ENCODE data around the gene L3MBTL1.

Gene L3MBTL1

GRCh38 chr20:43568706-43569105, 61.2 kb downstream of the L3MBTL1 start:
- H3K4me3 ChIP-seq (ENCODE audit: low read depth, low read length) = no peak overlapping the region
- TF ChIP-seq CTCF (IDR thresholded peaks at IDR 0.05; ENCODE audit: low read depth, low read length) = no peak

GRCh38 chr20:43569282-43569681, 61.8 kb downstream of the L3MBTL1 start:
- no peak overlapping the region for H3K4me3 ChIP-seq (ENCODE audit: low read depth, low read length)
- TF ChIP-seq CTCF (IDR thresholded peaks at IDR 0.05; ENCODE audit: low read depth, low read length) = no peak

GRCh38 chr20:43570496-43570895, 63.0 kb downstream of the L3MBTL1 start:
- TF ChIP-seq CTCF (IDR thresholded peaks at IDR 0.05; ENCODE audit: low read depth, low read length) = no peak
- no peak overlapping the region for H3K4me3 ChIP-seq (ENCODE audit: low read depth, low read length)

GRCh38 chr20:43571310-43571709, 63.8 kb downstream of the L3MBTL1 start:
- no peak for TF ChIP-seq CTCF (IDR thresholded peaks at IDR 0.05; ENCODE audit: low read depth, low read length)

GRCh38 chr20:43571771-43572170, 64.3 kb downstream of the L3MBTL1 start:
- no peak overlapping the region for H3K4me3 ChIP-seq (ENCODE audit: low read depth, low read length)
- no peak for TF ChIP-seq CTCF (IDR thresholded peaks at IDR 0.05; ENCODE audit: low read depth, low read length)

More at GRCh38 chr20:43571310-43571709, 63.8 kb downstream of the L3MBTL1 start:
- no peak overlapping the region for H3K4me3 ChIP-seq (ENCODE audit: low read depth, low read length)

- TF ChIP-seq CTCF (IDR thresholded peaks at IDR 0.05; ENCODE audit: low read depth, low read length) = no peak
- H3K4me3 ChIP-seq (ENCODE audit: low read depth, low read length) = no peak overlapping the region
Observed at GRCh38 chr20:43572891-43573290, 65.4 kb downstream of the L3MBTL1 start.

- TF ChIP-seq CTCF (IDR thresholded peaks at IDR 0.05; ENCODE audit: low read depth, low read length) = no peak
Observed at GRCh38 chr20:43576108-43576507, 68.6 kb downstream of the L3MBTL1 start.

More at GRCh38 chr20:43576108-43576507, 68.6 kb downstream of the L3MBTL1 start:
- no peak overlapping the region for H3K4me3 ChIP-seq (ENCODE audit: low read depth, low read length)
